Activated CD8-positive, alpha-beta memory T cell treated with anti-CD3 and anti-CD28 coated beads, Interleukin-2, amount 10 ng/mL, durations not matched to agents 7 days and 5 days (primary cell): ENCODE measurements around the gene ZNF296. TPM values are rescaled to one million over a fixed set of nuclear protein-coding genes. Genes with fewer than 3 reads are reported as not detected.

ENCODE experiments used
- ATAC-seq: fragments of 150-1000 bp; cut with Tn5 transposase; one replicate; pipeline ENCODE4 v1.10.0; 2021; ENCODE audit warnings: moderate library complexity
- CTCF ChIA-PET: fragments of 350-600 bp; sonication (Branson Sonifier 250); formaldehyde crosslinking; loops from one replicate; lab custom pipeline; 2021; ENCODE audit warnings: antibody characterized with exemption; lab: Charles Lee
- DNase-seq: peaks from one replicate; pipeline ENCODE4 v3.0.0-alpha.2; 2020
- H3K27ac Mint-ChIP-seq: one replicate; pipeline ENCODE4 v1.8.0; 2021; ENCODE audit warnings: mild to moderate bottlenecking, mixed read lengths
- H3K27me3 Mint-ChIP-seq: one replicate; pipeline ENCODE4 v1.8.0; 2021; ENCODE audit warnings: mixed read lengths
- H3K36me3 Mint-ChIP-seq: one replicate; pipeline ENCODE4 v1.8.0; 2021; ENCODE audit warnings: mild to moderate bottlenecking, mixed read lengths
- H3K4me1 Mint-ChIP-seq: one replicate; pipeline ENCODE4 v1.8.0; 2021; ENCODE audit warnings: mixed read lengths
- H3K4me3 Mint-ChIP-seq: one replicate; pipeline ENCODE4 v1.8.0; 2021; ENCODE audit warnings: mild to moderate bottlenecking, moderate library complexity, mixed read lengths
- H3K9me3 Mint-ChIP-seq: one replicate; pipeline ENCODE4 v1.8.0; 2022; ENCODE audit warnings: low read depth, mixed read lengths
- total RNA-seq, 2 experiments: library from RNA; stranded (reverse); gene quantifications; one replicate each; pipeline ENCODE4 v1.2.3, GENCODE V29; 2021

Gene ZNF296
- total RNA-seq, 2 experiments from 2014 or later: 5.3 to 9.5 TPM

DNA sequence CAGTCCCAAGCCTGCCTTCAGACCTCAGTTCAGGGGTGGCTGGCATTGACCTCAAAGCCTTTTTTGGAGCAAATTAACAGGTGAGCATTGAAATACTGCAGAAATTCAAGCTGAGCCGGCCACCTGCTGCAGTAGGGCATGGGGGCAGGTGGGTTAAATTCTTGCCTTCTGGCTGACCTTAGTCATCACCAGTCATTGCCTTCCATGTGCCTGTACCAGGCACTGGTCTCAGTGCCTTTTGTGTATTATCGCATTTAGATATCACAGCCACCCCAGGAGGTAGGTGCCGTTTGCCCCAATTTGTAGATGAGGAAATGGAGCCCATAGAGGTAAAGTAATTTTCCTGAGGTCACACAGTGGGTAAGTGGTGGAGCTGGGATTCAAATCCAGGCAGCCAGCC is 23.9 kb upstream of the ZNF296 start:
- Mint-ChIP-seq H3K36me3 (peaks cover 1% of the 10 kb centered on the region), H3K9me3 (no peaks in the 10 kb centered on the region), H3K4me3 (no peak overlapping the region), H3K4me1 (peaks cover 58% of the 10 kb centered on the region), H3K27me3 (no peaks in the 10 kb centered on the region), H3K27ac (no peak overlapping the region)
- DNase-seq: no peak
- CTCF ChIA-PET: interaction anchor here (1.4 kb wide), 1 partner anchor 41 kb away, joined by 3 read pairs; no protein-coding TSS in a partner anchor
- no peak for ATAC-seq

DNA sequence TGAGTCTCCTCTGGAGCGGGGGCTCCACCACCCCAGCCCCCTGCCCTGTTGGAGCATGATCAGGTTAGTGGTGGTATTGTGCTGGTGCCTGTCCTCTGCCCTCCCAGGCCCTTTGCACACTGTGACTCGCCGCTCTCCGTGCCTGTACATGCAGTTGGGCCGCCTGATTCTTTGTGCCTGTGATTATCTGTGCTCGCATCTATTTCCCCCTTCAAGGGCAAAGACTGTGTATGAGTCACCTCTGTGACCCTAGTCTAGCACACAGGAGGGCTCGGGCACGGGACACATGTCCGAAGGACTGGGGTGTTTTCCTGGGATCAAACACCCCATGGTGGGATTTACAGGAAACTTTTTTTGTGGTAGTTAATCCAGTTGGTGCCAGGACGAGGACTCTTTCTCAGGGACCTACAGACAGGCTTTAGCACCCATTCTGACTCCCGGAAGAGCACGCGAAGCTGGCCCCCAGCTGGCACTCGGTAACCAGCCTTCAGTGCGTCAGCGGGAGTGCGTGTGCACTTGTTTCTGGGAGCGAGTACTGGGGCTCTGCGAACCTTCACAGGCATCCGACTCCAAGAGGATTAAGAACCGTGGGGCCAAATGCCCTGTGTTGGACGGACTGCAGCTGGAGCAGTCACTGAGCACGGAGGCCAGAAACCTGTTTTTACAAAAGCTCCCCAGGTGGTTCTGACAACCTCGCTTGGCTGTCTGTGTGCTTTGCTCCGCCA is 23.4 kb upstream of the ZNF296 start:
- H3K4me3 Mint-ChIP-seq: no peak overlapping the region
- DNase-seq: no peak
- H3K27ac Mint-ChIP-seq: no peak overlapping the region
- no peak for ATAC-seq
- H3K36me3 Mint-ChIP-seq: peaks cover 3% of the 10 kb centered on the region
- H3K27me3 Mint-ChIP-seq: no peaks in the 10 kb centered on the region
- H3K9me3 Mint-ChIP-seq: no peaks in the 10 kb centered on the region
- peaks cover 56% of the 10 kb centered on the region for H3K4me1 Mint-ChIP-seq
- CTCF ChIA-PET: interaction anchor here (1.4 to 1.5 kb wide), 2 partner anchors 20 to 40 kb away, joined by 3 read pairs; no protein-coding TSS in a partner anchor

DNA sequence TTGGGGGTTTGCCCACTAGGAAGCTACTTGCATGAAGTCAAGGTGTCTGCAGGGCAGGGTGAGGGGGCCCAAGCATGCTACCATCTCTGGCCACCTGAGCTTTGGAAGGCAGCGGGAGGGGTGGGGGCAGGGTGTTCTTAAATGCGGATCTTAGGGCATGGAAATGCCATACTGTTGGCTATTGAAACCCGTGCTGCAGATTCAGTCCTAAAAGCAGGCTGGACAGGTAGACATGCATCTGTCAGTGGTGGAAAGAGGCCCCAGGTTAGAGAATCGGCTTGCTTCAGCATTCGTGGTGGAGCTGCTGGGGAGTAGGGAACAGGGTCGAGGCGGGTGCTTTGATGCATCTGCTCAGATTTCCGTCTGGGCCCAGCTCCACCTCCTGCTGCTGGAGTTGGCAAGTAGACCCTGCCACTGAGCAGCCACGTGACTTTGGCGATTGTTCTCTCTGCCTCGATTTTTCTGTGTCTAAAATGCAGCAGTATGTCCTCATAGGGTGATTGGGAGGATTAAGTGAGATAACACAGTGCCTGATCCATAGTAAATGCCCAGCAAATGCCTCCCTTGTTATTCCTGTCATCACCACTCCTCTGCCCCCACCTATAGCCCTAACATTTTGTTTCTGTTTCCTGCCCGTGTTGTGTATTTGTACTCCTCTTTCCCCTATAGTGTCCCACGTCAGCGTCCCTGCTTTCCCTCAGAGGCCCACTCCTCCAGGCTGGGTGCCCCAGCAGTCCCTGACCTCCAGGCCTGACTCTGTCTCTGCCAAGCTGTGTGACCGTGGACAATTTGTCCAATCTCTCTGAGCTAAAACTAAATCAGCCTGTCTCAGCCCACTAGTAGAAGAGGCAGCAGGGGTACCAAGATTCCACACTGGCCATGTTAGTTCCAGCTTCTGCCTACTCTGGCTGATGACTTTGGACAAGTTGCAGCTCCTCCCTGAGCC is 22.5 kb upstream of the ZNF296 start:
- peak overlapping the region; percentile 1 for H3K27ac Mint-ChIP-seq

DNA sequence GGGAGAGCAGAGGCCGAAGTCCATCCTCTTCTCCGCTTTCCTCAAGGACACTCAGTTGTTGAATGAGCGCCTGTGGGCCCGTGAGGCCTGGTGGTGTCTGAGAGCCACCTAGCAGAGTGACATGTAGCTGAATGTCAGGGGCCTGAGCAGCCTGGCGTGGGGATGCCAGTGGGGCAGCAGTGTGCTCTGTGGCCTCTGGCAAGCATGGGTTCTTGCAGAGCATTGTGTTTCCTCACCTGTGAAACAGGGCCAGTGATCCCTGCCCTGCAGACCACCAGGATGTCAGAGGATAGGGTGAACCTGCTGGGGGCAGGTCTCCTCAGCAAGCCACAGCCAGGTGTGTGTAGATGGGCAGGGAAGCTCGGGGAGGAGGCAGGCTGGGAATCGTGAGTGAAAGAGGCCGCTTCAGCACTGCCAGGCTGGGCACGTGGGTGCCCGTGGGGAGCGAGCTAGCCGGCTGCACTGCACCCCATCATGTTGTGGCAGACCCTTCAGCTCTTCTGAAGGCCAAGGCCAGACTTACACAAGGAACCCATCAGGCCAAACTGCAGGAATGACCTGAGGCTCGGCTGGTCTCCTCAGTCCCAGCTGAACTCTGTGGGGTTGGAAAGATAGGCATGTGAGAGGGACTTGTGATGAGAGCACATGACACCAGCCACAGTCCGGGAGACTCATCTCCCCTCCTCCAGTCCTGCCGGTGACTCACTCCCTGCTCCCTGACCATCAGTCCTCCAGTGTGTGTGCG is 21.7 kb upstream of the ZNF296 start:
- Mint-ChIP-seq H3K4me1 (peaks cover 54% of the 10 kb centered on the region), H3K27me3 (no peaks in the 10 kb centered on the region), H3K9me3 (no peaks in the 10 kb centered on the region), H3K4me3 (no peak overlapping the region), H3K27ac (no peak overlapping the region), H3K36me3 (peaks cover 5% of the 10 kb centered on the region)
- no peak for DNase-seq
- CTCF ChIA-PET: interaction anchor here (0.5 to 1.5 kb wide), 3 partner anchors 18 to 97 kb away, joined by 3 read pairs; partner anchors contain the start of gene RELB
- no peak for ATAC-seq

More for the DNA sequence above, 22.5 kb upstream of the ZNF296 start:
- CTCF ChIA-PET: interaction anchor here (0.5 to 1.5 kb wide), 5 partner anchors 19 to 97 kb away, joined by 3 read pairs; partner anchors contain the start of gene RELB
- DNase-seq: no peak
- H3K9me3 Mint-ChIP-seq: no peaks in the 10 kb centered on the region
- H3K4me1 Mint-ChIP-seq: peaks cover 56% of the 10 kb centered on the region
- no peak overlapping the region for H3K4me3 Mint-ChIP-seq
- H3K36me3 Mint-ChIP-seq: peaks cover 5% of the 10 kb centered on the region
- no peaks in the 10 kb centered on the region for H3K27me3 Mint-ChIP-seq
- ATAC-seq: no peak

DNA sequence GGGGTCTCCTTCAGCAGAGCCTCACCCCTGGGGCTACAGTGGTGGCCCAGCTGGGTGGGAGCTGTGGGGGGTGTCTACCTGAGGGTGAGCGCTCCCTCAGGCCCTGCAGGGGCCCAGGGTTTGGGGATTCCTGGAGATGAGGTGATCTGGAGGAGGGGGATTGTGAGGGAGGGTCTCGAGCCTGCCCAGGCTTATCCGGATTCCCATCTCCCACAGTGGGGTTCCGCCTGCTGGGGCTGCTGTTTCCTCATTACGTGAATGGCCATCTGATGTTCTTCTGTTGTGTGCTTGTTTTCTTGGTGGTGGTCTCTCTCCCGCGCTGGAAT is 21.1 kb upstream of the ZNF296 start:
- Mint-ChIP-seq H3K27me3 (no peaks in the 10 kb centered on the region), H3K27ac (no peak overlapping the region), H3K4me1 (peaks cover 51% of the 10 kb centered on the region), H3K4me3 (no peak overlapping the region), H3K9me3 (no peaks in the 10 kb centered on the region), H3K36me3 (peaks cover 7% of the 10 kb centered on the region)
- ATAC-seq (no peak), DNase-seq (no peak)
- CTCF ChIA-PET: interaction anchor here (1.2 kb wide), 1 partner anchor 96 kb away, joined by 3 read pairs; the partner anchor contains the start of gene RELB

DNA sequence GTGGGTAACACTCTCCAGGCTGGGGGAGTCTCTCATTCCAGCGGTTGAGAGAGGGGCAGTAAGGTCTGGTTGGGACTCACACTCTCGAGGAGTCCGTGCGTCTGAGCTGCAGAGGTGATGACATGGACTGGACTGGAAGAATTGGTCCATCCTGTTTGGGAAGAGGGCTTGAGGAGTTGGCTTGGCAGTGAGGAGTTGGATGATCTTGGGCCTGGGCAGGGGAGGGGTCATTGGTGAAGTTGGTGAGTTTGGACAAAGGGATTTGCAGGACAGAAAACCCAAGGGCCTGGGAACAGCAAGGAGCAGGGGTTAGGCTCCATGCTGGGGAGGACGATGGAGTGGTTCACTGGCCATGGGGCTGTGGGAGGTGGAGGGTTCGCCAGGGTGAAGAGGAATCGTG is 20.4 kb upstream of the ZNF296 start:
- no peak overlapping the region for H3K27ac Mint-ChIP-seq

DNA sequence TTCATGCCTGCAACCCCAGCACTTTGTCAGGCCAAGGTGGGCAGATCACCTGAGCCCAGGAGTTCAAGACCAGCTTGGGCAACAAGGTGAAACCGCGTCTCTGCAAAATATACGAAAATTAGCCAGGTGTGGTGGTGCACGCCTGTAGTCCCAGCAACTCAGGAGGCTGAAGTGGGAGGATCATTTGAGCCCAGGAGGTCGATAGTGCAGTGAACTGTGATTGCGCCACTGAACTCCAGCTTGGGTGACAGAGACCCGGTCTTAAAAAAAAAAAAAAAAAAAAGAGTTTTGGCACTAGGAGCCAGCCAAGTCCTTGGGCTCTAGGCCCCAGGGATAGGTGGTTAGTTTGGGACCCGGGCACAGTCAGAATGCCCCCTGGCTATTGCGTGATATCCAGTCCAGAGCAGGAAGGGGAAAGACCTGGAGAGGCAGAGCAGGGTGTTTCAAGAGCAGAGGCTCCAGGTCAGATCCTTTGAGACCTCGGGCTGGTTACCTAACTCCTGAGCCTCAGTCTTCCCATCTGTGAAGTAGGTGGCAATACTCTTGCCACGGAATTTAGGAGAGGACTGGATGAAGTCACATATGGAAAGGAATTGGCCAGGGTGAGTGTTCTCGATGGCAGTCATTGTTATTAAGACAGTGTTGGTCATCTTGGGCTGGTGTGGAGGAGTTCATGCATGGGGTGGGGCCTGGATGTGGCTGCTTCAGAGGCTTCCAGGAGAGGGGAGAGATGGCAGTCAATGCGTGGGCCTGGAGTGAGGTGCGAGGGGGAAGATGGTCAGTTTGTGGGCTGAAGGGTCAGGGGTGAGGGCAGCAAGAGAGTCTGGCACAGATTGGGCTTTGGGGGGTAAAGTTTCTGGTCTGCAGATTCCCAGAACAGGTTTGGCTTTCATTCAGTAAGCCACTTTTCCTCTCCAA is 19.5 kb upstream of the ZNF296 start:
- Mint-ChIP-seq H3K27ac (no peak overlapping the region), H3K27me3 (no peaks in the 10 kb centered on the region), H3K4me3 (no peak overlapping the region), H3K9me3 (no peaks in the 10 kb centered on the region), H3K4me1 (peaks cover 61% of the 10 kb centered on the region), H3K36me3 (peaks cover 17% of the 10 kb centered on the region)
- CTCF ChIA-PET: no interaction called here
- no peak for ATAC-seq
- DNase-seq: no peak

More for the DNA sequence above, 20.4 kb upstream of the ZNF296 start:
- Mint-ChIP-seq H3K36me3 (peaks cover 8% of the 10 kb centered on the region), H3K4me3 (no peak overlapping the region), H3K27me3 (no peaks in the 10 kb centered on the region), H3K4me1 (peaks cover 55% of the 10 kb centered on the region), H3K9me3 (no peaks in the 10 kb centered on the region)
- no peak for ATAC-seq
- no peak for DNase-seq
- CTCF ChIA-PET: no interaction called here

DNA sequence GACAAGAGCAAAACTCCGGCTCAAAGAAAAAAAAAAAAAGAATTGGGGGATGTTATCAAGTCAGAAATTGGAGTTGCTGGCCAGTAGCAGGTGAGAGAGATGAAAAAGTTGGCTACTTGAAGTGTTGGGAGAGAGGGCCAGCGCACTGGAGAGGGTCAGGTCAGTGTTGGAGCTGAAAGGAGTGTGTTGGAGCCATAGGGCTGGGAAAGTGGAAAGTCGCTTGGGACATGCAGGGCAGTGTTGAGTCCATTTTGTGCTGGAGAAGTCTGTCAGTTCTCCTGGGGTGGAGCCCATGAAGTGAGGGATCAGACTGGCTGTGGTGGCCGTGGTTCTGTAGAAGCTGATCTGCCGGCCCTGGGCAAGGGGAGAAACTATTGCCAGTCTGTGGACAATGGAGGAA is 18.4 kb upstream of the ZNF296 start:
- DNase-seq (no peak), ATAC-seq (no peak)
- Mint-ChIP-seq H3K9me3 (no peaks in the 10 kb centered on the region), H3K4me1 (peaks cover 64% of the 10 kb centered on the region), H3K4me3 (peak overlapping the region; percentile 36), H3K27me3 (no peaks in the 10 kb centered on the region), H3K27ac (peak overlapping the region; percentile 22), H3K36me3 (peaks cover 23% of the 10 kb centered on the region)
- CTCF ChIA-PET: no interaction called here

DNA sequence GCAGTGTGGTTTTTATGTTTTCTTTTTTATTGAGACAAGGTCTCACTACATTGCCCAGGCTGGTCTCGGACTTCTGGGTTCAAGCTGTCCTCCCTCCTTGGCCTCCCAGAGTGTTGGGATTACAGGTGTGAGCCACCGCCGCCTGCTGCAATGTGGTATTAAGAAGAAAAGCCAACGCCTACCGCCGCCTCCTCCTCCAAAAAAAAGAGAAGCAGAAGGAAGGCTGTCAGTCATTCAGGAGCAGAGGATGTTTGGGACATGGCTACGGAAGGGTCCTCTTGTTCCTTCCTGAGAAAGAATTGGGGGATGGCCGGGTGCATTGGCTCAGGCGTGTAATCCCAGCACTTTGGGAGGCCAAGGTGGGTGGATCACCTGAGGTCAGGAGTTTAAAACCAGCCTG is 17.9 kb upstream of the ZNF296 start:
- no peaks in the 10 kb centered on the region for H3K9me3 Mint-ChIP-seq
- no peaks in the 10 kb centered on the region for H3K27me3 Mint-ChIP-seq
- H3K36me3 Mint-ChIP-seq: peaks cover 23% of the 10 kb centered on the region
- ATAC-seq: no peak
- H3K27ac Mint-ChIP-seq: peak overlapping the region; percentile 77
- CTCF ChIA-PET: no interaction called here
- H3K4me3 Mint-ChIP-seq: peak overlapping the region; percentile 88
- DNase-seq: no peak
- H3K4me1 Mint-ChIP-seq: peaks cover 65% of the 10 kb centered on the region

DNA sequence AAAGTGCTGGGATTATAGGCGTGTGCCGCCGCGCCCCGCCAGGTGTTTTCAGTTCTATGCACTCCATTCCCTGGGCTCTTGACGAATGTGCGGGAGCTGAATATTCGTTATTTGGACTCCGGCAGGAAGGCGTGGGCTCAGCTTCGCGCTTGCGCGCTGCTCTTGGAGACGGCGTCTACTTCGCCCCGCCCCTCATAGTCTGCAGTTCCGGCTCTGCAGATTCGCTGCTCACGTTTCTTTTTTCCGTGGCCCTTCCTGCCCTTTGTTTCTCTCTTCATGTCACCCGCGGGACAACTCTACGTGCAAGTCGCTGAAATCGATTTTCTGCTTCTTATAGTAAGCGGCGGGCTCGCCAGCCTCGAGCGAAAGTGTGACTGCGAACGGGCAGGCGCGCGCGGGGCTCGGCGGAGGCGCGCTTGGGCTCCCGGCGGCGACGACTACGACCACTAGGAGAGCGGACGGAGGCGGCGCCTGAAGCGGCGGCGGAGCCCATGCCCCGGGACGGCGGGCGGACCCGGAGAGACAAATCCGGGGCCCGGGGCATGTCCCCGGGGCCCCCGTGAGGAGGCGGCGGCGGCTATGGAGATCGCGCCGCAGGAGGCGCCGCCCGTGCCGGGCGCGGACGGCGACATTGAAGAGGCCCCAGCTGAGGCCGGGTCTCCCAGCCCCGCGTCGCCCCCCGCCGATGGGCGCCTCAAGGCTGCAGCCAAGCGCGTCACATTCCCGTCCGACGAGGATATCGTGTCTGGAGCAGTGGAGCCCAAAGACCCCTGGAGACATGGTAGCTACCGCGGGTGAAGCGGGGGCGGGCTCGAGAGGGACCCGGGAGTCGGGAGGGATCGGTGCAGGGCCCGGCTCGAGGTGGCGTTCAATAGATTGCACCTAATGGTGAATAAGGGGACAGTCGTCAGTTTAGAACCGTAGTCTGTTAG is 16.7 kb upstream of the ZNF296 start, which contains the start of gene PPP1R37:
TSS of gene PPP1R37 (plus strand) at position 433 of the 932 bp plus-strand sequence. CDS start at position 580, 147 bp downstream.
- DNase-seq: peak; percentile 94
- no peaks in the 10 kb centered on the region for H3K27me3 Mint-ChIP-seq
- peak; percentile 84 for ATAC-seq
- H3K4me3 Mint-ChIP-seq: peak within 1 kb of the TSS; percentile 88
- H3K4me1 Mint-ChIP-seq: peaks cover 67% of the 10 kb centered on the region
- CTCF ChIA-PET: interaction anchor here (0.7 to 2.5 kb wide), 17 partner anchors 10 to 333 kb away, joined by 3 to 14 read pairs (median 4); partner anchors contain the start of genes BLOC1S3, CLASRP and TRAPPC6A
- peak within 1 kb of the TSS; percentile 95 for H3K27ac Mint-ChIP-seq
- H3K36me3 Mint-ChIP-seq: peaks cover 25% of the 10 kb centered on the region
- H3K9me3 Mint-ChIP-seq: no peaks in the 10 kb centered on the region
